ENCODE data around the gene PSMD3. TPM values are rescaled to one million over a fixed set of nuclear protein-coding genes. Genes with fewer than 3 reads are reported as not detected.

The PSMD3 gene
- total and polyA plus RNA-seq, 9 of the 15 experiments (the other 6 are each of a cell fraction or from before 2014, with no cell fraction given) = 2.0 to 251 (median 135) TPM

- TF ChIP-seq, protein P1, sequence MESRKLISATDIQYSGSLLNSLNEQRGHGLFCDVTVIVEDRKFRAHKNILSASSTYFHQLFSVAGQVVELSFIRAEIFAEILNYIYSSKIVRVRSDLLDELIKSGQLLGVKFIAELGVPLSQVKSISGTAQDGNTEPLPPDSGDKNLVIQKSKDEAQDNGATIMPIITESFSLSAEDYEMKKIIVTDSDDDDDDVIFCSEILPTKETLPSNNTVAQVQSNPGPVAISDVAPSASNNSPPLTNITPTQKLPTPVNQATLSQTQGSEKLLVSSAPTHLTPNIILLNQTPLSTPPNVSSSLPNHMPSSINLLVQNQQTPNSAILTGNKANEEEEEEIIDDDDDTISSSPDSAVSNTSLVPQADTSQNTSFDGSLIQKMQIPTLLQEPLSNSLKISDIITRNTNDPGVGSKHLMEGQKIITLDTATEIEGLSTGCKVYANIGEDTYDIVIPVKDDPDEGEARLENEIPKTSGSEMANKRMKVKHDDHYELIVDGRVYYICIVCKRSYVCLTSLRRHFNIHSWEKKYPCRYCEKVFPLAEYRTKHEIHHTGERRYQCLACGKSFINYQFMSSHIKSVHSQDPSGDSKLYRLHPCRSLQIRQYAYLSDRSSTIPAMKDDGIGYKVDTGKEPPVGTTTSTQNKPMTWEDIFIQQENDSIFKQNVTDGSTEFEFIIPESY (CRISPR knock-in tag; IDR thresholded peaks at IDR 0.05) = no peak
- TF ChIP-seq RAD21 (CRISPR knock-in tag; conservative IDR thresholded peaks at IDR 0.05 in 1 of 2, IDR thresholded peaks at IDR 0.05 in 1 of 2) = peak; percentile 25 to 55; a peak in 3 of 4 replicates
- TF ChIP-seq TEAD4 (IDR thresholded peaks at IDR 0.05; ENCODE audit: low read length) = 0 out of 2 replicates have a peak, but pooled peaks have one; percentile 35
- TF ChIP-seq TEAD4 (CRISPR knock-in tag; IDR thresholded peaks at IDR 0.05; ENCODE audit: borderline replicate concordance) = no peak
- peak; percentile 73 for TF ChIP-seq ZNF134 (CRISPR knock-in tag; conservative IDR thresholded peaks at IDR 0.05)
- TF ChIP-seq, protein P2, sequence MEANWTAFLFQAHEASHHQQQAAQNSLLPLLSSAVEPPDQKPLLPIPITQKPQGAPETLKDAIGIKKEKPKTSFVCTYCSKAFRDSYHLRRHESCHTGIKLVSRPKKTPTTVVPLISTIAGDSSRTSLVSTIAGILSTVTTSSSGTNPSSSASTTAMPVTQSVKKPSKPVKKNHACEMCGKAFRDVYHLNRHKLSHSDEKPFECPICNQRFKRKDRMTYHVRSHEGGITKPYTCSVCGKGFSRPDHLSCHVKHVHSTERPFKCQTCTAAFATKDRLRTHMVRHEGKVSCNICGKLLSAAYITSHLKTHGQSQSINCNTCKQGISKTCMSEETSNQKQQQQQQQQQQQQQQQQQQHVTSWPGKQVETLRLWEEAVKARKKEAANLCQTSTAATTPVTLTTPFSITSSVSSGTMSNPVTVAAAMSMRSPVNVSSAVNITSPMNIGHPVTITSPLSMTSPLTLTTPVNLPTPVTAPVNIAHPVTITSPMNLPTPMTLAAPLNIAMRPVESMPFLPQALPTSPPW (CRISPR knock-in tag; IDR thresholded peaks at IDR 0.05) = peak; percentile 84
- TF ChIP-seq ARID1B (IDR thresholded peaks at IDR 0.05) = 0 out of 2 replicates have a peak, but pooled peaks have one; percentile 34
- TF ChIP-seq MBD1 (CRISPR knock-in tag; IDR thresholded peaks at IDR 0.05) = no peak
- peak; percentile 52 for TF ChIP-seq RBBP5 (IDR thresholded peaks at IDR 0.05; ENCODE audit: borderline replicate concordance, insufficient read depth, low read length, poor library complexity, severe bottlenecking)
- TF ChIP-seq ATF7 (IDR thresholded peaks at IDR 0.05) = peak; percentile 82
- 0 out of 4 replicates have a peak, but pooled peaks of 1 of the 2 experiments have one; percentile 33 for TF ChIP-seq FOXA3 (CRISPR knock-in tag; conservative IDR thresholded peaks at IDR 0.05 in 1 of 2, IDR thresholded peaks at IDR 0.05 in 1 of 2)
- peak; percentile 75 for TF ChIP-seq JUND (IDR thresholded peaks at IDR 0.05; ENCODE audit: borderline replicate concordance, low read depth, low read length)
- TF ChIP-seq JUND (tag; IDR thresholded peaks at IDR 0.05; ENCODE audit: borderline replicate concordance, low read depth, low read length) = peak; percentile 65; the same call in 2 of the 3 replicates
- no peak for TF ChIP-seq EZH2 (IDR thresholded peaks at IDR 0.05; ENCODE audit: borderline replicate concordance, low read depth, low read length)
Observed at GRCh38 chr17:39939588-39940419, 40.8 kb upstream of the PSMD3 start (continued).

All from K562 (cell line).